CD8-positive, alpha-beta memory T cell (primary cell): ENCODE results near the gene FOSL1. TPM values are rescaled to one million over a fixed set of nuclear protein-coding genes. Genes with fewer than 3 reads are reported as not detected.

Experiments used
- CTCF ChIA-PET: fragments of 350-600 bp; sonication (Branson Sonifier 250); formaldehyde crosslinking; loops from one replicate; lab custom pipeline; 2021; ENCODE audit warnings: antibody characterized with exemption; lab: Charles Lee
- POLR2A ChIA-PET: fragments of 350-600 bp; sonication (Branson Sonifier 250); formaldehyde crosslinking; loops from one replicate; lab custom pipeline; 2021; ENCODE audit warnings: antibody characterized with exemption; lab: Charles Lee
- DNase-seq, 5 donors: peaks; one replicate each; pipeline versions ENCODE4 v3.0.0 to v3.0.0-alpha.2; 2020 to 2022; ENCODE audit warnings: mixed read lengths in 1 of 5
- H3K27ac ChIP-seq: one replicate; pipeline ENCODE4 v1.7.0; 2013; ENCODE audit warnings: low read depth, mild to moderate bottlenecking, low read length, moderate library complexity
- H3K27me3 ChIP-seq: 2 replicates; pipeline ENCODE4 v1.7.0; 2013; ENCODE audit warnings: low read length, mild to moderate bottlenecking; ENCODE audit not compliant: insufficient read depth, poor library complexity, severe bottlenecking
- H3K36me3 ChIP-seq: 2 replicates; pipeline ENCODE4 v1.7.0; 2013; ENCODE audit warnings: mild to moderate bottlenecking, low read length, moderate library complexity; ENCODE audit not compliant: insufficient read depth
- H3K4me1 ChIP-seq: 2 replicates; pipeline ENCODE4 v1.7.0; 2013; ENCODE audit warnings: mild to moderate bottlenecking, low read length, moderate library complexity; ENCODE audit not compliant: insufficient read depth
- H3K4me3 ChIP-seq: 2 replicates; pipeline ENCODE4 v1.7.0; 2013; ENCODE audit warnings: mild to moderate bottlenecking, low read length
- H3K9me3 ChIP-seq: 2 replicates; pipeline ENCODE4 v1.7.0; 2013; ENCODE audit warnings: mild to moderate bottlenecking, low read length
- H3K27ac Mint-ChIP-seq, 8 donors: one replicate each; pipeline ENCODE4 v1.8.0; 2020 to 2021; ENCODE audit warnings: mixed read lengths in 8 of 8, mild to moderate bottlenecking in 6 of 8, inconsistent platforms in 3 of 8, moderate library complexity in 3 of 8
- H3K27me3 Mint-ChIP-seq, 2 donors: one replicate each; pipeline ENCODE4 v1.8.0; 2020 to 2021; ENCODE audit warnings: mixed read lengths in 2 of 2, mild to moderate bottlenecking in 1 of 2, moderate library complexity in 1 of 2
- H3K36me3 Mint-ChIP-seq, 3 donors: one replicate each; pipeline ENCODE4 v1.8.0; 2020 to 2021; ENCODE audit warnings: mixed read lengths in 3 of 3, inconsistent platforms in 1 of 3, mild to moderate bottlenecking in 1 of 3
- H3K4me1 Mint-ChIP-seq, 3 donors: one replicate each; pipeline ENCODE4 v1.8.0; 2020 to 2021; ENCODE audit warnings: mixed read lengths in 3 of 3, inconsistent platforms in 1 of 3, mild to moderate bottlenecking in 1 of 3
- H3K4me3 Mint-ChIP-seq, 7 donors: one replicate each; pipeline ENCODE4 v1.8.0; 2020 to 2021; ENCODE audit warnings: mixed read lengths in 7 of 7, mild to moderate bottlenecking in 6 of 7, moderate library complexity in 4 of 7, inconsistent platforms in 2 of 7
- H3K9me3 Mint-ChIP-seq, 5 donors: one replicate each; pipeline ENCODE4 v1.8.0; 2020 to 2022; ENCODE audit warnings: mixed read lengths in 5 of 5, mild to moderate bottlenecking in 3 of 5, moderate library complexity in 2 of 5, inconsistent platforms in 1 of 5
- polyA plus RNA-seq: library from polyadenylated mRNA; unstranded; fragments of 300-500 nt; fragmentation: Illumina TruSeq; gene quantifications from one replicate; pipeline ENCODE4 v1.2.3, GENCODE V29; 2021
- total RNA-seq, 2 experiments: library from RNA; stranded (reverse); gene quantifications; one replicate each; pipeline ENCODE4 v1.2.3, GENCODE V29; 2021

FOSL1 gene
- total and polyA plus RNA-seq, 3 experiments from 2014 or later = 0.51 to 26.9 (median 26.4) TPM

- Histone ChIP-seq H3K4me3 (peak overlapping the region; percentile 63), H3K27me3 (no peaks in the 10 kb centered on the region), H3K27ac (peak overlapping the region; percentile 70), H3K4me1 (peaks cover 22% of the 10 kb centered on the region), H3K36me3 (no peaks in the 10 kb centered on the region), H3K9me3 (no peaks in the 10 kb centered on the region)
- DNase-seq = peak in 1 of 5 donors; percentile 22
- ChIA-PET POLR2A (interaction anchor here (0.7 to 1.5 kb wide), 5 partner anchors 9 to 68 kb away, joined by 3 to 11 read pairs (median 4); partner anchors contain the start of genes CCDC85B and MUS81), CTCF (interaction anchor here (0.7 to 8.0 kb wide), 6 partner anchors 10 to 60 kb away, joined by 3 to 60 read pairs (median 4); partner anchors contain the start of genes CCDC85B and FIBP)
- H3K4me3 Mint-ChIP-seq = peak overlapping the region; percentile 55 to 88 (median 77)
- H3K27me3 Mint-ChIP-seq = no peaks in the 10 kb centered on the region
- H3K36me3 Mint-ChIP-seq = peaks cover 0 to 5% (median 2%) of the 10 kb centered on the region in 3 donors
- no peaks in the 10 kb centered on the region for H3K9me3 Mint-ChIP-seq
- peak overlapping the region; percentile 89 to 99 (median 96) for H3K27ac Mint-ChIP-seq
- H3K4me1 Mint-ChIP-seq = peaks cover 23 to 40% (median 30%) of the 10 kb centered on the region in 3 donors
These were observed 28.5 kb upstream of the FOSL1 start for GRCh38 chr11:65928667-65929066.

GRCh38 chr11:65927904-65928397 lies 27.8 kb upstream of the FOSL1 start:
- peak overlapping the region; percentile 55 to 88 (median 77) for H3K4me3 Mint-ChIP-seq
- H3K27me3 ChIP-seq = no peaks in the 10 kb centered on the region
- CTCF ChIA-PET = interaction anchor here (0.7 to 8.0 kb wide), 6 partner anchors 10 to 216 kb away, joined by 3 to 60 read pairs (median 4); partner anchors contain the start of genes CCDC85B, FIBP and KAT5
- peak overlapping the region; percentile 89 to 99 (median 96) for H3K27ac Mint-ChIP-seq
- H3K4me3 ChIP-seq = peak overlapping the region; percentile 63
- no peaks in the 10 kb centered on the region for H3K27me3 Mint-ChIP-seq
- peaks cover 0 to 12% (median 4%) of the 10 kb centered on the region in 3 donors for H3K36me3 Mint-ChIP-seq
- H3K9me3 ChIP-seq = no peaks in the 10 kb centered on the region
- H3K4me1 ChIP-seq = peaks cover 22% of the 10 kb centered on the region
- peak; percentile 59 to 88 (median 78) for DNase-seq
- POLR2A ChIA-PET = interaction anchor here (0.5 to 1.5 kb wide), 10 partner anchors 8 to 491 kb away, joined by 3 to 11 read pairs (median 4); partner anchors contain the start of genes CCDC85B and MUS81
- H3K36me3 ChIP-seq = peaks cover 6% of the 10 kb centered on the region
- no peaks in the 10 kb centered on the region for H3K9me3 Mint-ChIP-seq
- H3K27ac ChIP-seq = peak overlapping the region; percentile 70
- H3K4me1 Mint-ChIP-seq = peaks cover 23 to 45% (median 32%) of the 10 kb centered on the region in 3 donors

DNA sequence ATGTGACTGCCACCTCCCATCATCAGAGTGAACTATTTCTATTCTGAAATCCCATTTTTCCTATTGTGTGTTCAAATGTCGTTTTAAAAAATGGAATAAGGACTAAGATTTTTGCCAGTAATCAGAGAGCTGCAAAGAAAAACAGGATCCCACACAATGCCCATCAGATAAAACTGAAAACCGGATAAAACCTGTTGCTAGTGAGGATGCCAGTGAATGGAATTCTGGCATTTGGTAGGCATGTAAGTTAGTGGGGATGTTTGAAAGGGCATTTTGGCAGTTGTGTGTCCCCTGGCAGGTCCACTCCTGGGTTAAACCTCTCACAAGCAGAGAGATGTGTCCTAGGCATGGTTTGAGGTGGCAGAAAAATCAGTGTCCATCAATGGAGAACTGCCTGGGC lies 25.2 kb upstream of the FOSL1 start:
- Mint-ChIP-seq H3K27ac (peak overlapping the region in 5 of 8 donors; percentile 5 to 87 (median 29)), H3K27me3 (no peaks in the 10 kb centered on the region), H3K9me3 (no peaks in the 10 kb centered on the region), H3K4me1 (peaks cover 29 to 48% (median 34%) of the 10 kb centered on the region in 3 donors), H3K36me3 (peaks cover 4 to 30% (median 6%) of the 10 kb centered on the region in 3 donors), H3K4me3 (peak overlapping the region in 1 of 7 donors; percentile 75)
- Histone ChIP-seq H3K4me1 (peaks cover 29% of the 10 kb centered on the region), H3K27me3 (no peaks in the 10 kb centered on the region), H3K4me3 (no peak overlapping the region), H3K9me3 (no peaks in the 10 kb centered on the region), H3K36me3 (peaks cover 10% of the 10 kb centered on the region), H3K27ac (no peak overlapping the region)
- ChIA-PET POLR2A (no interaction called here), CTCF (interaction anchor here (1.4 to 8.0 kb wide), 2 partner anchors 35 to 40 kb away, joined by 3 to 60 read pairs; partner anchors contain the start of genes CCDC85B and FIBP)
- DNase-seq = no peak

GRCh38 chr11:65922565-65922964 lies 22.4 kb upstream of the FOSL1 start:
- Histone ChIP-seq H3K9me3 (no peaks in the 10 kb centered on the region), H3K4me3 (no peak overlapping the region), H3K4me1 (peaks cover 27% of the 10 kb centered on the region), H3K36me3 (peaks cover 10% of the 10 kb centered on the region), H3K27me3 (no peaks in the 10 kb centered on the region), H3K27ac (no peak overlapping the region)
- Mint-ChIP-seq H3K36me3 (peaks cover 4 to 42% (median 6%) of the 10 kb centered on the region in 3 donors), H3K4me1 (peaks cover 19 to 45% (median 23%) of the 10 kb centered on the region in 3 donors), H3K27me3 (no peaks in the 10 kb centered on the region), H3K27ac (peak overlapping the region in 6 of 8 donors; percentile 36 to 81 (median 74)), H3K4me3 (peak overlapping the region in 5 of 7 donors; percentile 35 to 71 (median 52)), H3K9me3 (no peaks in the 10 kb centered on the region)
- ChIA-PET CTCF (interaction anchor here (2.9 to 3.4 kb wide), 3 partner anchors 32 to 38 kb away, joined by 11 to 17 read pairs (median 13); partner anchors contain the start of genes CCDC85B and FIBP), POLR2A (interaction anchor here (0.9 kb wide), 1 partner anchor 57 kb away, joined by 4 read pairs; no protein-coding TSS in a partner anchor)
- no peak for DNase-seq

GRCh38 chr11:65921876-65922275 lies 21.7 kb upstream of the FOSL1 start:
- H3K27ac ChIP-seq = no peak overlapping the region
- Mint-ChIP-seq H3K27ac (peak overlapping the region in 4 of 8 donors; percentile 50 to 76 (median 74)), H3K36me3 (peaks cover 4 to 46% (median 6%) of the 10 kb centered on the region in 3 donors), H3K4me1 (peaks cover 19 to 45% (median 21%) of the 10 kb centered on the region in 3 donors), H3K4me3 (peak overlapping the region in 5 of 7 donors; percentile 35 to 71 (median 52)), H3K27me3 (no peaks in the 10 kb centered on the region), H3K9me3 (no peaks in the 10 kb centered on the region)
- H3K36me3 ChIP-seq = peaks cover 16% of the 10 kb centered on the region
- CTCF ChIA-PET = interaction anchor here (2.9 to 3.4 kb wide), 3 partner anchors 31 to 37 kb away, joined by 11 to 17 read pairs (median 13); partner anchors contain the start of genes CCDC85B and FIBP
- no peaks in the 10 kb centered on the region for H3K9me3 ChIP-seq
- no peak for DNase-seq
- H3K27me3 ChIP-seq = no peaks in the 10 kb centered on the region
- POLR2A ChIA-PET = interaction anchor here (0.7 to 1.3 kb wide), 2 partner anchors 32 to 161 kb away, joined by 3 to 4 read pairs; partner anchors contain the start of gene CCDC85B
- H3K4me3 ChIP-seq = no peak overlapping the region
- peaks cover 28% of the 10 kb centered on the region for H3K4me1 ChIP-seq

- Mint-ChIP-seq H3K4me1 (peaks cover 24 to 52% (median 28%) of the 10 kb centered on the region in 3 donors), H3K27ac (peak overlapping the region in 2 of 8 donors; percentile 54 to 55), H3K27me3 (peaks cover 0 to 1% of the 10 kb centered on the region in 2 donors), H3K9me3 (no peaks in the 10 kb centered on the region), H3K36me3 (peaks cover 4 to 49% (median 6%) of the 10 kb centered on the region in 3 donors), H3K4me3 (peak overlapping the region in 5 of 7 donors; percentile 72 to 94 (median 92))
- H3K27me3 ChIP-seq = no peaks in the 10 kb centered on the region
- H3K27ac ChIP-seq = no peak overlapping the region
- H3K4me1 ChIP-seq = peaks cover 35% of the 10 kb centered on the region
- no peaks in the 10 kb centered on the region for H3K9me3 ChIP-seq
- ChIA-PET CTCF (interaction anchor here (1.0 to 3.4 kb wide), 3 partner anchors 31 to 36 kb away, joined by 3 to 17 read pairs (median 11); partner anchors contain the start of genes CCDC85B and FIBP), POLR2A (interaction anchor here (0.7 to 1.3 kb wide), 4 partner anchors 31 to 161 kb away, joined by 3 to 4 read pairs (median 3); partner anchors contain the start of gene CCDC85B)
- H3K36me3 ChIP-seq = peaks cover 16% of the 10 kb centered on the region
- H3K4me3 ChIP-seq = no peak overlapping the region
- DNase-seq = no peak
These were observed 20.9 kb upstream of the FOSL1 start for GRCh38 chr11:65921033-65921555.

GRCh38 chr11:65920372-65920802 lies 20.2 kb upstream of the FOSL1 start:
- Histone ChIP-seq H3K27me3 (no peaks in the 10 kb centered on the region), H3K4me1 (peaks cover 38% of the 10 kb centered on the region), H3K36me3 (peaks cover 16% of the 10 kb centered on the region), H3K4me3 (peak overlapping the region; percentile 84), H3K27ac (peak overlapping the region; percentile 73), H3K9me3 (no peaks in the 10 kb centered on the region)
- Mint-ChIP-seq H3K36me3 (peaks cover 4 to 45% (median 6%) of the 10 kb centered on the region in 3 donors), H3K9me3 (no peaks in the 10 kb centered on the region), H3K27me3 (peaks cover 0 to 1% of the 10 kb centered on the region in 2 donors), H3K4me1 (peaks cover 21 to 53% (median 28%) of the 10 kb centered on the region in 3 donors), H3K4me3 (peak overlapping the region; percentile 87 to 98 (median 93)), H3K27ac (peak overlapping the region in 7 of 8 donors; percentile 85 to 98 (median 90))
- DNase-seq = no peak
- ChIA-PET CTCF (interaction anchor here (1.0 to 3.4 kb wide), 4 partner anchors 30 to 35 kb away, joined by 3 to 17 read pairs (median 8); partner anchors contain the start of genes CCDC85B and FIBP), POLR2A (interaction anchor here (0.7 to 1.2 kb wide), 4 partner anchors 8 to 46 kb away, joined by 3 to 7 read pairs (median 3); partner anchors contain the start of genes CCDC85B and FIBP)
